Esophagus squamous epithelium (tissue), 4 donors: ENCODE results near the gene STK38.

Experiments used
- CTCF ChIP-seq, 6 experiments: fragments of 450-650 bp in 4 of 6; fragments of 200-600 bp in 2 of 6; sonication (generic) in 2 of 6; IDR thresholded peaks; one replicate each; pipeline ENCODE4 v1.5.1; 2016 to 2019; ENCODE audit warnings: antibody characterized with exemption in 6 of 6, mild to moderate bottlenecking in 4 of 6, moderate library complexity in 4 of 6
- POLR2A ChIP-seq, 4 donors: fragments of 450-650 bp; IDR thresholded peaks; one replicate each; pipeline ENCODE4 v1.6.1; 2017; ENCODE audit warnings: antibody characterized with exemption in 4 of 4, mild to moderate bottlenecking in 4 of 4, moderate library complexity in 3 of 4

- TF ChIP-seq CTCF (IDR thresholded peaks at IDR 0.05) (no peak), POLR2A (IDR thresholded peaks at IDR 0.05) (no peak)
Measured at GRCh38 chr6:36571122-36572043, 24.1 kb upstream of the STK38 start.
